Adrenal gland (tissue), 5 donors: ENCODE results near the gene QKI.

Source experiments
- POLR2A ChIP-seq, 2 donors: fragments of 450-650 bp; IDR thresholded peaks; one replicate each; pipeline ENCODE4 v1.6.1; 2017; ENCODE audit warnings: antibody characterized with exemption in 2 of 2, mild to moderate bottlenecking in 2 of 2, moderate library complexity in 1 of 2
- TF ChIP-seq, protein P1 (sequence below), 6 experiments: fragments of 450-650 bp in 4 of 6; fragments of 200-600 bp in 2 of 6; sonication (generic) in 1 of 6; IDR thresholded peaks; 1 replicate in 5 of 6; 2 replicates in 1 of 6; pipeline versions ENCODE4 v1.5.1 to v1.8.0; 2016 to 2021; ENCODE audit warnings: antibody characterized with exemption in 6 of 6, mild to moderate bottlenecking in 2 of 6, moderate library complexity in 1 of 6
- donor health status: DM: no; HTN: no; CAD: no.

DNA sequence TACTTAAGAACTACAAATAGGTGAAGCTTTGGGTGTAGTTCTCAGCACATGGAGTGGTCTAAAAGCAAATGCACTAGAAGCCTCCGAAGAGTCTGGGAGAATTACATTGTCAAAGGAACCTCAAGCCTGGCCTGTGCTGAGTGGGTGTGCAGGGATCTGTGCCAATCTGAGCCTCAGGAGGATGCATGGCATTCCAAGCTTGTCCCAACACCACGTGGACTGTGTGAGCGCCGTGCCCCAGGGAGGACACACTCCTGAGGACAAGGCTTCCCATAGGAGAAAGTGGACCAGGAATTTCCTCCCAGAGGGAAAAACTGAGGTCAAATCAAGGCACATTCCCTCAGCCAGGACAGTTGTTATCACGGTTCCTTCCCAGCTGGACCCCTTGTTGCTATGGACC lies 185.8 kb downstream of the QKI start:
- TF ChIP-seq, protein P1, sequence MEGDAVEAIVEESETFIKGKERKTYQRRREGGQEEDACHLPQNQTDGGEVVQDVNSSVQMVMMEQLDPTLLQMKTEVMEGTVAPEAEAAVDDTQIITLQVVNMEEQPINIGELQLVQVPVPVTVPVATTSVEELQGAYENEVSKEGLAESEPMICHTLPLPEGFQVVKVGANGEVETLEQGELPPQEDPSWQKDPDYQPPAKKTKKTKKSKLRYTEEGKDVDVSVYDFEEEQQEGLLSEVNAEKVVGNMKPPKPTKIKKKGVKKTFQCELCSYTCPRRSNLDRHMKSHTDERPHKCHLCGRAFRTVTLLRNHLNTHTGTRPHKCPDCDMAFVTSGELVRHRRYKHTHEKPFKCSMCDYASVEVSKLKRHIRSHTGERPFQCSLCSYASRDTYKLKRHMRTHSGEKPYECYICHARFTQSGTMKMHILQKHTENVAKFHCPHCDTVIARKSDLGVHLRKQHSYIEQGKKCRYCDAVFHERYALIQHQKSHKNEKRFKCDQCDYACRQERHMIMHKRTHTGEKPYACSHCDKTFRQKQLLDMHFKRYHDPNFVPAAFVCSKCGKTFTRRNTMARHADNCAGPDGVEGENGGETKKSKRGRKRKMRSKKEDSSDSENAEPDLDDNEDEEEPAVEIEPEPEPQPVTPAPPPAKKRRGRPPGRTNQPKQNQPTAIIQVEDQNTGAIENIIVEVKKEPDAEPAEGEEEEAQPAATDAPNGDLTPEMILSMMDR (IDR thresholded peaks at IDR 0.05), result no peak
- no peak for TF ChIP-seq POLR2A (IDR thresholded peaks at IDR 0.05)
